LNCaP clone FGC (cell line): Measurements from ENCODE around the gene NUP35.
A peak's percentile ranks its signal among the peaks of the same experiment; 100 is the strongest.

ENCODE experiments used
- DNase-seq: peaks from one replicate; pipeline ENCODE4 v3.0.0-alpha.2; 2011; ENCODE audit warnings: low read depth
- H3K4me3 ChIP-seq: 2 replicates; pipeline ENCODE4 v1.5.1; 2011; ENCODE audit warnings: mild to moderate bottlenecking, low read depth, low read length, control low read depth
- CTCF ChIP-seq: IDR thresholded peaks from 2 replicates; pipeline ENCODE4 v1.5.1; 2012; ENCODE audit warnings: mild to moderate bottlenecking; ENCODE audit not compliant: control insufficient read depth, insufficient read depth; ENCODE audit errors: extremely low read depth

The NUP35 gene

DNA sequence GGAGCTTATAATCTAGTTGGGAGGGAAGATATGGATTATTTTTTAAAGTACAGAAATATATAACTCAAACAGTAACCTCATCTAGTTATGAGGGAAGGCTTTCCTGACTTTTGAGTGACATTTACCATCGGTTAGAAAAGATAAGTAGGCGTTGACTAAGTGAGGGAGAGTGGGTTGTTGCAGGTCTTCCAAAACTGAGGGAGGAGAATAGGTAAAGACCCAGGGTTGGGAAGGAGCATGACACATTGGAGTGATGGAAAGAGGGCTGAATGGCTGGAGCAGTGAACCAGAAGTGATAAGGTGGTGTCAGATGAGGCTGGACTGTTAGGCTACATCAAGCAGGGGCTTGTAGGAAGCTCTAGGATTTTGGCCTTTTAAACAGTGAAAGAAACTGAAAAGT lies 10.6 kb upstream of the NUP35 start:
- DNase-seq = no peak
- TF ChIP-seq CTCF = no peak
- no peak overlapping the region for H3K4me3 ChIP-seq

DNA sequence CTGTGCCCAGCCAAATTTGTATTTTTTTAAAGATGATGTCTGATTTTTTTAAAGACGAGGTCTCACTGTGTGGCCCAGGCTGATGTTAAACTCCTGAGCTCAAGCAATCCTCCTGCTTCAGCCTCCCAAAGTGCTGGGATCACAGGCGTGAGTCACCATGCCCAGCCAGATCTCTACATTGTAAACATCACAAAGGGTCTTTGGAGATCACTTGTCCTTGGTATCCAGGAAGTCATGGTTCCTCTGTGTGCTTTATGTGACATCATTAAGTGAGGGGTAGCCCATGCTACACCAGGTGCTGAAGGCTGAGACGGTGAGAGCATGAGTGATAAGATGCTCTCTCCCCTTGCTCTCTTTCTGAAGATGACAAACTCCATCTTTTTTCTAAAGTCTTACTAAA lies 7.0 kb upstream of the NUP35 start:
- TF ChIP-seq CTCF = no peak

GRCh38 chr2:183123117-183123958 lies 905 bp upstream of the NUP35 start:
- no peak for DNase-seq
- H3K4me3 ChIP-seq = peak overlapping the region; percentile 96
- TF ChIP-seq CTCF = no peak

More for the DNA sequence above, 7.0 kb upstream of the NUP35 start:
- DNase-seq = no peak
- no peak overlapping the region for H3K4me3 ChIP-seq

GRCh38 chr2:183123959-183124221 lies 353 bp upstream of the NUP35 start:
- peak overlapping the region; percentile 96 for H3K4me3 ChIP-seq
- no peak for TF ChIP-seq CTCF
- no peak for DNase-seq

DNA sequence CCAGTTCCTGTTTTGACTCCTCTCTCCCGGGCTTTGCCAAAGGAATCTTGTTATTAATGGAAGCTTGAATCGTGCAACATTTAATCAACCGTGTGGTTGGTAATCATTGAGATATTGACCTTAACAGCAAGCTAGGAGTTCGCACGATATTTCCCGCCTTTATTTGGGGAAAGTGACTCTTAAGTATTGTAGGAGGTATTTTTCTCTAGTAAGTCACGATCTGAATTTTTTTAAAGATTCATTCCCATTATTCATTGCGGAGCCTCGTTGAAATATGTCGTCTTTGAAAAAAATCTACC lies 663 bp downstream of the NUP35 start:
- H3K4me3 ChIP-seq = peak overlapping the region; percentile 96
- TF ChIP-seq CTCF = no peak
- DNase-seq = no peak

DNA sequence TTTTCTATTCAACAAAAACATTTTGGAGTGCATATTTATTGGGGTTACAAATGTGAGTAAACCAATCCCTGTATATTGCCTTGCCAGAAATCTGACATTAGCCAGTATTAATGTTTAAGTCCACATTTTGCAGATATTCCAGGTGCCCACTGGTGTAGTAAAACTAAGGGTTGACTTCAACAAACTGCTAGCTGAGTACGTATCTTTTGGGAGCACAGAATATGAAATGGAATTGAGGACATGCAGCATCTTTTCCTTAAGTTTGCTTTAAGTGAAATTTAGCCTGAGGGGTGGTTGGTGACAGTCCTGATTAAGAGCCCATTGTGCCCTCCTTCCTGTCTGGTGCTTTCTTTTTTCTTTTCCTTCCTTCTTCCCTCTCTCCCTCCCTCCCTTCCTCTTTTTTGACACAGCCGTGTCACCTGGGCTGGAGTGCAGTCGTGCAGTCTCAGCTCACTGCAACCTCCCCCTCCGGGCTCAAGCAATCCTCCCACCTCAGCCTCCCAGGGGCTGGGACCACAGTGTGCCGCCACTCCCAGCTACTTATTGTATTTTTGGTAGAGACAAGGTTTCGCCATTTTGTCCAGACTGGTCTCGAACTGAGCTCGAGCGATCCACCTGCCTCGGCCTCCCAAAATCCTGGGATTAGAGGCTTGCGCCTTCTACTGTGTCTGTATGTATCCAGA lies 1.6 kb downstream of the NUP35 start:
- no peak for TF ChIP-seq CTCF
- peak overlapping the region; percentile 96 for H3K4me3 ChIP-seq
- no peak for DNase-seq

DNA sequence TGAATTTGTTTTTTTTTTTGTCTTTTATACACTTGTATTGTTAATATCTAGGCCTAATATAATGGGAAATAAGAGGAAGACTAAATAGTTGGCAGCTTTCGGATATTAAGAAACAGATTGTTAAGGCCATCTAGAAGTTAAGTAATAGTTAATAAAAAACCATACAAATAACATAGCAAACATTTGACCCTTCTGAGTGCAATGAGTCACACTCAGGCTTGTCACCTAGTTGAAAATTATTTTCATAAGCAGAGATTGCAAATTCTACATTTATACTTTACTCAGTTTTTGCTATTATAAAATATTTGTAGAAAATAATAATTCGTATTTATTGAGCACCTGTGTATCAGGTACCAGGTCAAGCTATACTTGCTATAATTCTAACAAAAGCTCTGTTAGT lies 2.4 kb downstream of the NUP35 start:
- TF ChIP-seq CTCF = no peak
- DNase-seq = no peak
- H3K4me3 ChIP-seq = no peak overlapping the region
